ENCODE data around the gene MTF2. TPM values are rescaled to one million over a fixed set of nuclear protein-coding genes. Genes with fewer than 3 reads are reported as not detected.

The MTF2 gene
- total and polyA plus RNA-seq, 9 of the 15 experiments (the other 6 are each of a cell fraction or from before 2014, with no cell fraction given) = 29.3 to 124 (median 57.7) TPM

DNA sequence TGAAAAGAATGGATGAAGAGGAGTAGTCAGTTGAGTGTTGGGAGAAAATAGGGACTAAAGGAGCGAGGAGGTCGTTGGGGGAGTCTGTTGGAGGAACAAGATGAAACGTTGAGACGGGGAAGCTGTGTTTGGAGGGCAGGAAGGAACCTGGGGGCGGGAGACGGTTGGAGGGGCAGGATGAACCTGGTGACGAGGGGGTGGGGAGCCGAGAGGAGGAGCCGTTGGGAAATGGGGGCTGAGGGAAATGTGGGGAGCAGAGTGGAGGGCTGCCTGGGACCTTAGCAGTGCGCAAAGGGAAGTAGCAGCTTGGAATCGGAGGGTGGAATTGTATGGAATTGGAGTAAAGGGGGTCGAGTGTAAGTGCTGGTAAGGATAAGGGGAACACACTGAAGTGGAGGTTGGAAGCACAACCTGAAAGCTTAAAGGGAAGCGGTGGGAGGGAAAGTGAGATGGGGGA is 630 bp downstream of the MTF2 start (continued):
- TF ChIP-seq SLC30A9 (CRISPR knock-in tag; IDR thresholded peaks at IDR 0.05) (no peak), ZBTB7A (IDR thresholded peaks at IDR 0.05; ENCODE audit: borderline replicate concordance, control insufficient read depth, low read depth, low read length) (peak; percentile 65; the same call in 1 of the 2 replicates), CBX1 (IDR thresholded peaks at IDR 0.05; ENCODE audit: low read depth) (no peak), CREM (IDR thresholded peaks at IDR 0.05; ENCODE audit: low read depth) (peak; percentile 53; the same call in 1 of the 2 replicates), ZNF174 (CRISPR knock-in tag; IDR thresholded peaks at IDR 0.05) (no peak), POLR2AphosphoS5 (IDR thresholded peaks at IDR 0.05; ENCODE audit: control insufficient read depth, insufficient read depth, low read depth, low read length) (peak; percentile 14; the same call in 1 of the 2 replicates), ZNF785 (CRISPR knock-in tag; IDR thresholded peaks at IDR 0.05) (no peak), SMARCA4 (IDR thresholded peaks at IDR 0.05) (0 out of 2 replicates have a peak, but pooled peaks have one; percentile 12), ZNF407 (IDR thresholded peaks at IDR 0.05; ENCODE audit: low read depth) (peak; percentile 9; the same call in 1 of the 2 replicates)
- TF ChIP-seq, protein P1, sequence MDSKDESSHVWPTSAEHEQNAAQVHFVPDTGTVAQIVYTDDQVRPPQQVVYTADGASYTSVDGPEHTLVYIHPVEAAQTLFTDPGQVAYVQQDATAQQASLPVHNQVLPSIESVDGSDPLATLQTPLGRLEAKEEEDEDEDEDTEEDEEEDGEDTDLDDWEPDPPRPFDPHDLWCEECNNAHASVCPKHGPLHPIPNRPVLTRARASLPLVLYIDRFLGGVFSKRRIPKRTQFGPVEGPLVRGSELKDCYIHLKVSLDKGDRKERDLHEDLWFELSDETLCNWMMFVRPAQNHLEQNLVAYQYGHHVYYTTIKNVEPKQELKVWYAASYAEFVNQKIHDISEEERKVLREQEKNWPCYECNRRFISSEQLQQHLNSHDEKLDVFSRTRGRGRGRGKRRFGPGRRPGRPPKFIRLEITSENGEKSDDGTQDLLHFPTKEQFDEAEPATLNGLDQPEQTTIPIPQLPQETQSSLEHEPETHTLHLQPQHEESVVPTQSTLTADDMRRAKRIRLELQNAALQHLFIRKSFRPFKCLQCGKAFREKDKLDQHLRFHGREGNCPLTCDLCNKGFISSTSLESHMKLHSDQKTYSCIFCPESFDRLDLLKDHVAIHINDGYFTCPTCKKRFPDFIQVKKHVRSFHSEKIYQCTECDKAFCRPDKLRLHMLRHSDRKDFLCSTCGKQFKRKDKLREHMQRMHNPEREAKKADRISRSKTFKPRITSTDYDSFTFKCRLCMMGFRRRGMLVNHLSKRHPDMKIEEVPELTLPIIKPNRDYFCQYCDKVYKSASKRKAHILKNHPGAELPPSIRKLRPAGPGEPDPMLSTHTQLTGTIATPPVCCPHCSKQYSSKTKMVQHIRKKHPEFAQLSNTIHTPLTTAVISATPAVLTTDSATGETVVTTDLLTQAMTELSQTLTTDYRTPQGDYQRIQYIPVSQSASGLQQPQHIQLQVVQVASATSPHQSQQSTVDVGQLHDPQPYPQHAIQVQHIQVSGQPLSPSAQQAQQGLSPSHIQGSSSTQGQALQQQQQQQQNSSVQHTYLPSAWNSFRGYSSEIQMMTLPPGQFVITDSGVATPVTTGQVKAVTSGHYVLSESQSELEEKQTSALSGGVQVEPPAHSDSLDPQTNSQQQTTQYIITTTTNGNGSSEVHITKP (IDR thresholded peaks at IDR 0.05; ENCODE audit: partially characterized antibody) = peak; percentile 11
- TF ChIP-seq, protein P2, sequence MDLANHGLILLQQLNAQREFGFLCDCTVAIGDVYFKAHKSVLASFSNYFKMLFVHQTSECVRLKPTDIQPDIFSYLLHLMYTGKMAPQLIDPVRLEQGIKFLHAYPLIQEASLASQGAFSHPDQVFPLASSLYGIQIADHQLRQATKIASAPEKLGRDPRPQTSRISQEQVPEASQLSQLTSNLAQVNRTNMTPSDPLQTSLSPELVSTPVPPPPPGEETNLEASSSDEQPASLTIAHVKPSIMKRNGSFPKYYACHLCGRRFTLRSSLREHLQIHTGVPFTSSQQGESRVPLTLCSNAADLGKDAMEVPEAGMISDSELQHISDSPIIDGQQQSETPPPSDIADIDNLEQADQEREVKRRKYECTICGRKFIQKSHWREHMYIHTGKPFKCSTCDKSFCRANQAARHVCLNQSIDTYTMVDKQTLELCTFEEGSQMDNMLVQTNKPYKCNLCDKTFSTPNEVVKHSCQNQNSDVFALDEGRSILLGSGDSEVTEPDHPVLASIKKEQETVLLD (IDR thresholded peaks at IDR 0.05) = peak; percentile 26; the same call in 1 of the 2 replicates

All from K562 (cell line).